Measurements from ENCODE around the gene SLC7A1. TPM values are rescaled to one million over a fixed set of nuclear protein-coding genes. Genes with fewer than 3 reads are reported as not detected.
A peak's percentile ranks its signal among the peaks of the same experiment; 100 is the strongest.

SLC7A1 gene
- total RNA-seq, 6 donors from 2014 or later = 2.1 to 38.0 (median 21.5) TPM

DNA sequence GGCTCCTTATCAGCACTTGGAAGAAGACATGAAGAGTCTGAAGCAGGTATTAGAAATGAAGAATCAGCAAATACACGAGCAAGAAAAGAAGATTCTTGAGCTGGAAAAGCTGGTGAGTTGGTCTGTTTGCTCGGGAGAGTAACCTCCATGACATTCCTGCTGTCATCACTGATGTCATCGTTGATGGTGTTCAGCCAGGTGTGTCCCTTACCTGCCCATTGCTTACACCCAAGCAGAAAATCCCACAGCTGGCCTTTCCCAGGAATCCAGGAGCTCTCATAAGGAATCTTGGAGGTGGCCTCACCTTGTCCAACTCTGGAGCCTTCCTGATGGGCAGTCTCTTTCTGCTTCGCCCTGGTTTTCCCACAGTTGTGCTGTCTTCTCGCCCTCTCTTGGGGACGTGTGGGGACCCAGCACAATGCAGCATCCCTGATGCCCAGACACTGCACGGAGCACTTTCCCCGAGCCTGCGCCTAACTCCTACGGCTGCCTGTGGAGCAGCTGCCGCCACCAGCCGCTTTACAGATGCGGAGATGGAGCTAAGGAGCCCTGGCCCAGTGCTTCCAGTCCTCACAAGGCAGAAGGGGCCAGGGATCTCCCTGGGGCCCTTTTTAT lies 97.0 kb downstream of the SLC7A1 start:
- TF ChIP-seq POLR2A (IDR thresholded peaks at IDR 0.05) (no peak), CTCF (IDR thresholded peaks at IDR 0.05) (no peak), EP300 (IDR thresholded peaks at IDR 0.05) (no peak), POLR2AphosphoS5 (IDR thresholded peaks at IDR 0.05) (no peak)
- ATAC-seq (ENCODE audit: low FRiP score in 2 of 2) = no peak

GRCh38 chr13:29497137-29497654 lies 98.3 kb downstream of the SLC7A1 start:
- H3K4me1 ChIP-seq = peaks cover 0 to 5% (median 0%) of the 10 kb centered on the region in 4 donors
- 41 to 57% methylated on average over 8 to 15 of the region's 15 CpGs for WGBS, 2 donors
- ATAC-seq (ENCODE audit: low FRiP score in 2 of 2) (peak in 1 of 2 donors; percentile 27), DNase-seq (peak in 1 of 2 donors; percentile 60)
- no peaks in the 10 kb centered on the region for H3K36me3 ChIP-seq
- peak in 1 of 2 donors; percentile 27 for TF ChIP-seq POLR2AphosphoS5 (IDR thresholded peaks at IDR 0.05)
- TF ChIP-seq EP300 (IDR thresholded peaks at IDR 0.05) = no peak
- no peak for TF ChIP-seq CTCF (IDR thresholded peaks at IDR 0.05)
- TF ChIP-seq POLR2A (IDR thresholded peaks at IDR 0.05) = no peak
- no peak overlapping the region for H3K4me3 ChIP-seq
- H3K9me3 ChIP-seq = no peaks in the 10 kb centered on the region
- no peak overlapping the region for H3K27ac ChIP-seq
- peaks cover 0 to 3% (median 0%) of the 10 kb centered on the region in 4 donors for H3K27me3 ChIP-seq

More for the DNA sequence above, 97.0 kb downstream of the SLC7A1 start:
- no peak overlapping the region for H3K4me3 ChIP-seq
- H3K9me3 ChIP-seq = no peaks in the 10 kb centered on the region
- WGBS, 2 donors = 79 to 92% methylated on average over 10 to 13 of the region's 13 CpGs
- H3K27me3 ChIP-seq = peaks cover 0 to 3% (median 1%) of the 10 kb centered on the region in 4 donors
- H3K4me1 ChIP-seq = peaks cover 0 to 9% (median 2%) of the 10 kb centered on the region in 4 donors
- no peaks in the 10 kb centered on the region for H3K36me3 ChIP-seq
- H3K27ac ChIP-seq = no peak overlapping the region
- DNase-seq = no peak

- H3K4me3 ChIP-seq = no peak overlapping the region
- WGBS, 2 donors = 46 to 47% methylated on average over 9 of the region's 9 CpGs
- no peaks in the 10 kb centered on the region for H3K36me3 ChIP-seq
- no peaks in the 10 kb centered on the region for H3K9me3 ChIP-seq
- peak; percentile 8 to 50 for ATAC-seq (ENCODE audit: low FRiP score in 2 of 2)
- TF ChIP-seq POLR2A (IDR thresholded peaks at IDR 0.05) = no peak
- no peak for TF ChIP-seq POLR2AphosphoS5 (IDR thresholded peaks at IDR 0.05)
- no peak for TF ChIP-seq EP300 (IDR thresholded peaks at IDR 0.05)
- TF ChIP-seq CTCF (IDR thresholded peaks at IDR 0.05) = no peak
- H3K27ac ChIP-seq = no peak overlapping the region
- H3K4me1 ChIP-seq = peaks cover 0 to 5% (median 0%) of the 10 kb centered on the region in 4 donors
- peaks cover 0 to 3% (median 0%) of the 10 kb centered on the region in 4 donors for H3K27me3 ChIP-seq
- peak in 1 of 2 donors; percentile 47 for DNase-seq
Measured at GRCh38 chr13:29496241-29496712, 99.2 kb downstream of the SLC7A1 start.

DNA sequence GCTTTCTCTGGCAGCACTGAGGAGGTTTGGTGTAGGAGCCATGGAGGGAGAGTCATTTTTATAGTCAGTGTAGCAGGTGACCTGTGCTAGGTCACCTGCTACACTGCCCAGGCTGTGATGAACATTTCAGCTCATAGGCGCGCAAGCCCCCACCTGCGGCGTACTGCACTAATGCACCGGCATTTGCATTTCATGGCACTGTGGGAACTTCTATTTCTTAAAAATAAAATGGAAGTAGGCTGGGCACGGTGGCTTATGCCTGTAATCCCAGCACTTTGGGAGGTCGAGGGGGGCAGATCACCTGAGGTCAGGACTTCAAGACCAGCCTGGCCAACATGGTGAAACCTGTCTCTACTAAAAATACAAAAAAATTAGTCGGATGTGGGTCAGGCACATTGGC lies 101.0 kb downstream of the SLC7A1 start:
- TF ChIP-seq POLR2AphosphoS5 (IDR thresholded peaks at IDR 0.05) = no peak
- no peak for TF ChIP-seq CTCF (IDR thresholded peaks at IDR 0.05)
- no peak for TF ChIP-seq POLR2A (IDR thresholded peaks at IDR 0.05)
- TF ChIP-seq EP300 (IDR thresholded peaks at IDR 0.05) = no peak
- Histone ChIP-seq H3K27ac (no peak overlapping the region), H3K9me3 (no peaks in the 10 kb centered on the region), H3K4me3 (no peak overlapping the region), H3K36me3 (no peaks in the 10 kb centered on the region), H3K27me3 (peaks cover 0 to 3% (median 0%) of the 10 kb centered on the region in 4 donors), H3K4me1 (peaks cover 0 to 5% (median 0%) of the 10 kb centered on the region in 4 donors)
- WGBS, 2 donors = 91 to 97% methylated on average over 8 of the region's 8 CpGs
- no peak for ATAC-seq (ENCODE audit: low FRiP score in 2 of 2)
- DNase-seq = no peak

All from upper lobe of left lung (tissue), 6 donors.